Loucy (cell line): ENCODE results near the gene TINCR.
A peak's percentile ranks its signal among the peaks of the same experiment; 100 is the strongest.

ENCODE experiments used
- EZH2phosphoT487 ChIP-seq: fragments of 200-600 bp; IDR thresholded peaks from 2 replicates; pipeline ENCODE4 v1.6.1; 2018; ENCODE audit warnings: antibody characterized with exemption, mild to moderate bottlenecking, moderate library complexity, borderline replicate concordance
- TF ChIP-seq, protein P1 (sequence below): fragments of 200-600 bp; sonication (generic); conservative IDR thresholded peaks from 2 replicates; pipeline ENCODE4 v1.5.1; 2014; ENCODE audit warnings: mild to moderate bottlenecking, antibody characterized with exemption, low read length

DNA sequence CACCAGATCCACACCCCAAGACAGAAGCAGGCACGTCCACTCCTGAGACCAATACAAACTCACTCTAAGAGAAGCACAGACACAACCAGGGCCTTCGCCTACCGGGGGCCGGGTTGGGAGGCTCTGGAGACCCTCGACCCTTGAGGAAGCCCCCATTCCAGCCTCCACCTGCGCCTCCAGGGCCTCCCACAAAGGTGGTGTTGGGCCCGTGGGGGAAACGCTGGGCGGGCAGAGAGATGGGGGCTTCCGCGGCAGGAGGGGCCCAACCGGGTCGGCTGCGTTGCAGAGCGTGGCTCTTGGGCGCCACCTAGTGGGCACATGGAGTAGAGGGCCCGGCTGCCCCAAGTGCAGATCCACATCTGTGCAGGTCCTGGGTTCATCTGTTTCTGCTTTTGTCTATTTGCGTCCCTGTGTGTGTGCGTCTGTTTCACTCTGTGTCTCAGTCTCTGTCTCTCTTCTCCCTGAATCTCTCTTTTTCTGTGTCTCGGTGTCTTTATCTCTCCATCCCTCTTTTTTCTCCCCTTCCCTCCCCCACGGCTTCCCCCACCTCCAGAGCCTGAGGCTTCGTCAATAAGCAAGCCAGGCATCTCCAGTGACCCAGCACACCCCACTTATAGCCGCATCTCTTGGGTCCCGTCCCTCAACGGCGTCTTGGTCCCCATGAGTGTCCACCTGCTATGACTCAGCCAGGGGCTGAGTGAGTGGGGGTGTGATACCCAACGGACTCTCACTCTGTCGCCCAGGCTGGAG is 10.5 kb upstream of the TINCR start:
- TF ChIP-seq, protein P1, sequence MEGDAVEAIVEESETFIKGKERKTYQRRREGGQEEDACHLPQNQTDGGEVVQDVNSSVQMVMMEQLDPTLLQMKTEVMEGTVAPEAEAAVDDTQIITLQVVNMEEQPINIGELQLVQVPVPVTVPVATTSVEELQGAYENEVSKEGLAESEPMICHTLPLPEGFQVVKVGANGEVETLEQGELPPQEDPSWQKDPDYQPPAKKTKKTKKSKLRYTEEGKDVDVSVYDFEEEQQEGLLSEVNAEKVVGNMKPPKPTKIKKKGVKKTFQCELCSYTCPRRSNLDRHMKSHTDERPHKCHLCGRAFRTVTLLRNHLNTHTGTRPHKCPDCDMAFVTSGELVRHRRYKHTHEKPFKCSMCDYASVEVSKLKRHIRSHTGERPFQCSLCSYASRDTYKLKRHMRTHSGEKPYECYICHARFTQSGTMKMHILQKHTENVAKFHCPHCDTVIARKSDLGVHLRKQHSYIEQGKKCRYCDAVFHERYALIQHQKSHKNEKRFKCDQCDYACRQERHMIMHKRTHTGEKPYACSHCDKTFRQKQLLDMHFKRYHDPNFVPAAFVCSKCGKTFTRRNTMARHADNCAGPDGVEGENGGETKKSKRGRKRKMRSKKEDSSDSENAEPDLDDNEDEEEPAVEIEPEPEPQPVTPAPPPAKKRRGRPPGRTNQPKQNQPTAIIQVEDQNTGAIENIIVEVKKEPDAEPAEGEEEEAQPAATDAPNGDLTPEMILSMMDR = peak; percentile 87
- TF ChIP-seq EZH2phosphoT487 = no peak
